Panc1 (cell line): ENCODE results near the gene ATXN1.

Experiments used
- CTCF ChIP-seq: fragments of 450-650 bp; IDR thresholded peaks from 2 replicates; pipeline ENCODE4 v1.5.1; 2017; ENCODE audit warnings: mild to moderate bottlenecking
- POLR2AphosphoS5 ChIP-seq: IDR thresholded peaks from 2 replicates; pipeline ENCODE4 v1.6.1; 2012; ENCODE audit warnings: mild to moderate bottlenecking, low read depth, low read length, moderate library complexity
- SIN3A ChIP-seq: IDR thresholded peaks from 2 replicates; pipeline ENCODE4 v1.6.1; 2012; ENCODE audit warnings: low read depth, mild to moderate bottlenecking, low read length, moderate library complexity, borderline replicate concordance; ENCODE audit not compliant: insufficient read depth
- TCF7L2 ChIP-seq: IDR thresholded peaks from 2 replicates; pipeline ENCODE4 v1.6.1; 2011; ENCODE audit warnings: mild to moderate bottlenecking, low read depth, low read length, inconsistent platforms

DNA sequence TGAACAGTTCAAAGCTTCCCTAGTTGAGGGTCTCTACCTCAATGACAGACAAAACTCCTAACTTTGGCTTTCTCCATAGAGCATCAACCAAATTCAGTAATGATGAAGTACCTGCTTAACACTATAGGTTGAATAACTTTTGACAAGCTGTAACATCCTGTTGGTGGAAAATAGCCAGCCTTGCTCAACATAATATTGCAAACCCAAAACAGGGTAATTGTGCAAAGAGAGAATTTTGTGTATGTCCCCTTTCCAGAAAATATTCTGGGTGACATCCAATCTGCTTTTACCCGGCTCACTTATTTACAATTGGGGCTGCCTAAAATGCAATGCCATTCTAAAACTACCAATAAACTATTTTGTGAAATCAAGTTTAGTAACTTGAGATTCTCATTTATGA lies 72.8 kb downstream of the ATXN1 start:
- TF ChIP-seq CTCF (no peak), POLR2AphosphoS5 (no peak), SIN3A (no peak), TCF7L2 (no peak)
